Stimulated activated CD8-positive, alpha-beta memory T cell treated with anti-CD3 and anti-CD28 coated beads, Interleukin-2, amount 100 ng/mL, for 1 hour (primary cell): Measurements from ENCODE around the gene MAST2.
"Not testable (repeated sequence)": the region's sequence is repeated elsewhere in the genome, so short reads cannot be mapped to it uniquely, and the experiment has no call there.

Experiments
- DNase-seq, 2 donors: peaks; one replicate each; pipeline ENCODE4 v3.0.0-alpha.2; 2020; ENCODE audit warnings: low read depth in 2 of 2

MAST2 gene

DNA sequence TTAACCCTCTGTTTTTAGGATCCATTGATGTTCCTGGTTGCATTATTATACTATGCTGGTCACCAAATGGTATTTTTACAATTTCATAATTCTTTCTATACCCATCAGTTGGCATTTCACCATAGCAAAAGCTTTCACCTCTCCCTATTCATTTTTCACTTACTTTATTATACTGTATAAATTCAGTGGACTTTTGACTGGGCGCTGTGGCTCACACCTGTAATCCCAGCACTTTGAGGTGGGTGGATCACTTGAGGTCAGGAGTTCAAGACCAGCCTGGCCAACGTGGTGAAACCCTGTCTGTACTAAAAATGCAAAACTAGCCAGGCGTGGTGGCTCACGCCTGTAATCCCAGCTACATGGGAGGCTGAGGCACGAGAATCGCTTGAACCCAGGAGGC, 128.8 kb downstream of the MAST2 start:
- DNase-seq, result not testable (repeated sequence)

DNA sequence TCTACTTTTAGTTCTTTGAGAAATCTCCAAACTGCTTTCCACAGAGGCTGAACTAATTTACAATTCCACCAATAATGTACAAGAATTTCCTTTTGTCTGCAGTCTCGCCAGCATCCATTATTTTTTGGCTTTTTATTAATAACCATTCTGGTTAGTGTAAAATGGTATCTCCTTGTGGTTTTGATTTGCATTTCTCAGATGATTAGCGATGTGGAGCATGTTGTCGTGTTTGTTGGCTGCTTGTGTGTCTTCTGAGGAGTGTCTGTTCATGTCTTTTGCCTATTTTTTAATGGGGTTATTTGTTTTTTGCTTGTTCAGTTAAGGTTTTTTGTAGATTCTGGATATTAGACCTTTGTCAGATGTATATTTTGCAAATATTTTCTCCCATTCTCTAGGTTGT, 131.5 kb downstream of the MAST2 start:
- no peak for DNase-seq

DNA sequence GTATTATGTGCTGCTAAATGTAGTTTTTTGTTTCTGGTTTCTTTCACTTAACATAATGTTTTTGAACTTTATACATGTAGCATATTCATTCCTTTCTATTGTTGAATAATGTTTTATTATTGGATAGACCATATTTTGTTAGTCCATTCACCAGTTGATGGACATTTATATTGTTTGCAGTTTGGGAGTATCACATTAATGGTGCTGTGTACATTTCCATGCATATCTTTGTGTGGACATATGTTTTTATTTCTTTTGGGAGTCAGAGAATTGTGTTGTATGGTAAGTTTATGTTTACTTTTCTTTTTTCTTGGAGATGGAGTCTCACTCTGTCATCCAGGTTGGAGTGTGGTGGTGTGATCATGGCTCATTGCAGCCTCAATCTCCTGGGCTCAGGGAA, 134.6 kb downstream of the MAST2 start:
- no peak for DNase-seq

DNA sequence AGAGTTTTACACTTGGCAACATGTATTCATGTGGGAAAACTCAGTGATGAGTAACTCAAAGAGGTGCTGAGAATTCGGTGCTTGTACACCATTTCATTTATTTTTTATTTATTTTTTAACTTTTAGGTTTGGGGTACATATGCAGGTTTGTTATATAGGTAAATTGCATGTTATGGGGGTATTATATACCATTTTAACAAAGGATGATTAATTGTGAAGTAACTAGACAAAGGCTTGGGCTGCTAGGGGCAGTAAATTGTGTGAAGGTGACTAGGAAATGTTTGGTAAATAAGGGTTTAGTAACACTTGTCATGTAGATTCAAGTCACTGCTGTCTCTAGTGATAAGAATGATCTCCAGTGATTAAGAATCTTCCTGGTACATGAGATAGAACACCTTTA, 139.0 kb downstream of the MAST2 start:
- no peak for DNase-seq

DNA sequence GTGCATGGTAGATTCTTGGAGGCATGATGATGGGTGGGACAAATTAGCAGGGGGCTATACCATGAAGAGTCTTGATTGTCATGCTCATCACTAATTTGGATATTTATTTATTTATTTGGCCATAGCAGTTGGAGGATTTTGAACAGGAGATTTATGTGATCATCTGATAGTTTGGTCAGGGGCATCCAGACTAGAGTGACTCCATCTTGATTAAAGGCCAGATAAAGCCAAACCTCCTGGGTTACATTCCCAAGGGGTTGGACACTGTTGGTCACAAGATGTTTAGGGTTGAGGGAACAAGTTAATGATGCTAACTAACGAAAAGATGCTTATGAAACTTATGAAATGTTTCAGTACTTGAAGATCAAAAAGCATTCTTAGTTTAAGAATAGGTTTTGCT, 139.8 kb downstream of the MAST2 start:
- DNase-seq, result no peak

DNA sequence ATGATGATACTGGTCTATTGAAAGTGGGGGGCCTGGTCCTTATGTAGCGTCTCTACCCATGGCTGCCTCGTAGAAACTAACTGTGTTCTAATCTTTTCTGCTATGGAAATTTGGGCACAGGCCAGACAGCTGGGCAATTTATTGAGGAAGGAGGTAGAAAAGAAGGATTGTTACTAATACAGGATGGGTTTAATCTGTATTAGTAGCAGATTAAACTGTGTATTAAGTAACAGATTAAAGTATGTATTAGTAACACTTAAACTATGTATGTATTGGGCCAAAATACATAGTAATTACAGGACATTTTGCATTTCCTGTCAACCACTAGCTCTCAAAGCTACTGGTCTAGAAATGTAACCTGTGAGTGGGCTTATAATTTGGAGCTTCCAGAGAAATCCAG, 142.0 kb downstream of the MAST2 start:
- DNase-seq, result no peak

DNA sequence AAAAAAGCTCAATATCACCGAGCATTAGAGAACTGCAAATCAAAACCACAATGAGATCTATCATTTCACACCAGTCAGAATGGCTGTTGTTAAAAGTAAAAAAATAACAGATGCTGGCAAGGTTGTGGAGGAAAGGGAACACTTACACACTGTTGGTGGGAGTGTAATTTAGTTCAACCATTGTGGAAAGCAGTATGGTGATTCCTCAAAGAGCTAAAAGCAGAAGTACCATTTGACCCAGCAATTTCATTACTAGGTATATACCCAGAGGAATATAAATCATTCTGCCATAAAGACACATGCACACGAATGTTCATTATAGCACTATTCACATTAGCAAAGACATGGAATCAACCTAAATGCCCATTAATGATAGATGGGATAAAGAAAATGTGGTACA, 146.1 kb downstream of the MAST2 start:
- DNase-seq, result not testable (repeated sequence)

DNA sequence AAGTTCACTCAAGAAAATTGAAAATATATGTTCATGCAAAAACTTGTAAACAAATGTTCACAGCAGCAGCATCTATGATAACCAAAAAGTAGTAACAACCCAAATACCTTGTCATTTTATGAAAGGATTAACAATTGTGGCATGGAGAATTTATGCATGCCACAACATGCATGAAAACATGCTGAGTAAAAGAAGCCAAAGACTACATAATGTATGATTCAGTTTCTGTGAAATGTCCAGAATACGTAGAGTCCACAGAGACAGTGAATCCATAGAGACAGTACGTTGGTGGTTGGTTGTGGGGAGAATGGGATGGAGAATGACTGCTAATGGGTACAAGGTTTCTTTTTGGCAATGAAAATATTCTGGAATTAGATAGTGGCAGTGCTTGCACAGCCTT, 148.7 kb downstream of the MAST2 start:
- DNase-seq, result no peak

DNA sequence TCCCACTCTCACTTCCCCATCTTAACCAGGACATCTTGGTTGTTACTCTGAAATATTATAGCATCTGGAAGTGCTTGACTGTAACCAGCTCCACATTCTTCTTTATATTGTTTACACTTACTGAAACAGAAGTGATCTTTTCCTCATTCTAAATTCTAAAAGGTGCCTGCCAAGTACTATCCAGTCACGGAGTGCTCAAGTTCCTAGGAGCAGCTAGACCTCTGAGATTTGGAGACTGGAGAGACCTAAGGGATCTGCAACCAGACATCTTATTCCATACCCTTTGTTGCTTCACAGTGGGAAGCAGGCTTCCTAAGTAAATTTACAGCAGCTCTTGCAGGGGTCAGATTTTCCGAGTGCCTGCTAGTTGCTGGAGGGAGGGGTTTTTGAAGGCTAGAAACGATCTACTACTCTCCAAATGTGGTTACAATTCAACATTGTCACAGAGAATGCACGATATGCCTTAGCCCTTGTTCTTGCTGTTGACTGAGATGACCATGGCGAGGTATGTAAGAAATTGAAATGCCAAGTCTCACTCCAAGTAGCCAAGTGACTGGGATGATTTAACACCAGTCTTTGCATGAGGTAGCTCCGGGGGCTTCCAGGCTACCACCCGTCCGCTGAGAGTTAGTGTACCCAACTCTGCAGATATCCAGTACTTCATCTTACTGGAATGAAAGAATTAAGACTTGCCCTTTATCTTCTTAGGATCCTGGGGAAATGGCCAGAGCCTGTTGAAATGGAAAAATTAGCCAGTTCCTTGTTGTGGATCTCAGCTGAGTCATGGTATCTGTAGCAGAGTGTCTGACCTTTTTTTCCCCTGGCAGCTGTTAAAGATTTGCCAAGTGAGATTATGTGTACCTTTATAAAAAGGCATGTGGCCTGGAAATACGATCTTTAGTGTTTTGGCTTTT, 150.8 kb downstream of the MAST2 start:
- DNase-seq, result no peak

DNA sequence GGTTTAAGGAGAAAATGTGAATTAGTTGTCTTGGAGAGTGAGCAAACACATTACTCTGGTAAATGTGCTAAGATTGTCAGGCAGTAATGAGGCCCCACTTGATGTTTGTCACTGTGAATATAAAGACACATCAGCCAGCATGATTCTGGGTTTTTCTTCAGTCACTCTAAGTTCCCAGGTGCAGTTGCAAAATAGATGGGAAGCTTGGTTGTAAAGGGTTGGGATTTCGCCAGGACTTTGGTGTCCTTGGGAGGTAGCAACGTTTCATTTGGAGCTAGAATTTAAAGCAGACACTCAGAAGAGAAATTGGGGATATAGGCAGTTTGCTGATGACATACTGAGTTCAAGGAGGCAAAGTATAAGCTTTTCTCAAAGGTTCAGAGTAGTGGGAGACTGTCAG, 154.3 kb downstream of the MAST2 start:
- no peak for DNase-seq

DNA sequence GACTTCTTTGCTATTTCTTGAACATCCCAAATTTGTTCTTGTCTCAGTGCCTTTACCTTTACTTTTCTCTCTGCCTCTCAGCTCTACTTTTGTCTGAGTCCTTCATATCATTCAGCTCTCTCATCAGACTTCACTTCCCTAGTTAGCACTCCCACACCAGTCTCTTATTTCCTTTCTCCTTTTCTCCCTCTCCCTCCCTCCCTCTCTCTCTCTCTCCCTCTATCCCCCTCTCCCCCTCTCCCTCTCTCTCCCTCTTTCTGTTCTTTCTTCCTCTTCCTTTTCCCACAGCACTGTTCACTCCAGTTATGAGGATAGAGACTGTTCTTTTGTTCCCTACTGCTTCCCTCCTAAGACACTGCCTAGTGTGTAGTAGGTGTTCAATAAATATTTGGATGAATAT, 154.9 kb downstream of the MAST2 start:
- DNase-seq, result no peak

DNA sequence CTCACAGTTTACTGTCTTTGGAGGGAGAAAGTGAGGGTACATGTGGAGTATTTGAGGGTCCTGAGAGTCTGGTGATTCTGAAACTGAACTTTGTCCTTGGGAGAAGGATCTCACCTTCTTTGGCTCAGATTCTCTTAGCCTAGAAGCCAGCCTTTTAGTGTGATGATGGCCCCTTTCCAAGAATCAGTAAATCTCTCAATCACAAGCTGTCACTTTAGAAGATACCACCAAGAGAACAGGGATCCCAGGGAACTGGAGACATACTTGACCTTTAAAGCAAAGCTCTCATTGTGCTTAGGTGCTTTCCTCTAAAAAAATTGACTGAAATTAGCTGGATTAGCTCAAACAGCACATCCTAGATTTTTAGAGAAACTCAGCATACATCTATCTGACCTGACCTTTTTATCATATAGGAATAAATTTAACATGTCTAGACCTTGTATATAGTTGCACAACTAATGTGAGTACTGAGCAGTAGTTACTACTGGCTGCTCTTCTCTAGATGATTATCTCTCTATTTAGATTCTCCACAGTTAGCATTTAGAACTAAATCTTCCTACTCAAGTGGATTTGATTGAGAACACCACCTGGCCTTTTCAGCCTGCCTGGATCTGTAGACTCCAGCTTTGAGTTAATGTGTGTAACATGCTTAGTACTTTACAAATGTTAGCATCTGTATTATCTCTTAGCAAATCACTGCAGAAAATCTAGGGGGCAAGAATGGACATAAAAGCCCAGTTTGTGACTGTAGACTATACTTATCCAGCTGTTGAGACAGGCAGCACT, 157.7 kb downstream of the MAST2 start:
- no peak for DNase-seq

DNA sequence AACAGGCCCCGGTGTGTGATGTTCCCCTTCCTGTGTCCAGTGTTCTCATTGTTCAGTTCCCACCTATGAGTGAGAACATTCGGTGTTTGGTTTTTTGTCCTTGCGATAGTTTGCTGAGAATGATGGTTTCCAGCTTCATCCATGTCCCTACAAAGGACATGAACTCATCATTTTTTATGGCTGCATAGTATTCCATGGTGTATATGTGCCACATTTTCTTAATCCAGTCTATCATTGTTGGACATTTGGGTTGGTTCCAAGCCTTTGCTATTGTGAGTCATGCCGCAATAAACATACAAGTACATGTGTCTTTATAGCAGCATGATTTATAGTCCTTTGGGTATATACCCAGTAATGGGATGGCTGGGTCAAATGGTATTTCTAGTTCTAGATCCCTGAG, 158.5 kb downstream of the MAST2 start:
- not testable (repeated sequence) for DNase-seq

DNA sequence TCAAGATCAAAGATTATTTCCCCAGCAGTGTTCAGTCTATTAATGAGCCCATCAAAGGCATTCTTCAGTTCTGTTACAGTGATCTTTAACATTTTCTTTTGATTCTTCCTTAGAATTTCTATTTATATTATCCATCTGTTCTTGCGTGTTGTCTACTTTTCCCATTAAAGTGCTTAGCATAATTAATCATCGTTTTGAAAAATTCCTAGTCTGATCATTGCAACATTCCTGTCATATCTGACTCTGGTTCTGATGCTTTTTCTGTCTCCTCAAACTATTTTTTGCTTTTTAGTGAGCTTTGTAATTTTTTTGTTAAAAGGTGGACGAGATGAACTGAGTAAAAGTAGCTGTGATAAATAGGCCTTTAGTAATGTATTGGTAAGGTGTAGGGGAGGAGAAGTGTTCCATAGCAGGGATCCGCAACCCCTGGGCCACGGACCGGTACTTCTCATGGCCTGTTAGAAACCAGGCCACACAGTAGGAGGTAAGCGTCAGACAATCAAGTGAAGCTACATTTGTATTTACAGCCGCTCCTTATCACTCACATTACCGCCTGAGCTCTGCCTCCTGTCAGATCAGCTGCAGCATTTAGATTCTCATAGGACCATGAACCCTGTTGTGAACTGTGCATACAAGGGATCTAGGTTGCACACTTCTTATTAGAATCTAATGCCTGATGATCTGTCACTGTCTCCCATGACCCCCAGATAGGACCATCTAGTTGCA, 165.7 kb downstream of the MAST2 start:
- no peak for DNase-seq

DNA sequence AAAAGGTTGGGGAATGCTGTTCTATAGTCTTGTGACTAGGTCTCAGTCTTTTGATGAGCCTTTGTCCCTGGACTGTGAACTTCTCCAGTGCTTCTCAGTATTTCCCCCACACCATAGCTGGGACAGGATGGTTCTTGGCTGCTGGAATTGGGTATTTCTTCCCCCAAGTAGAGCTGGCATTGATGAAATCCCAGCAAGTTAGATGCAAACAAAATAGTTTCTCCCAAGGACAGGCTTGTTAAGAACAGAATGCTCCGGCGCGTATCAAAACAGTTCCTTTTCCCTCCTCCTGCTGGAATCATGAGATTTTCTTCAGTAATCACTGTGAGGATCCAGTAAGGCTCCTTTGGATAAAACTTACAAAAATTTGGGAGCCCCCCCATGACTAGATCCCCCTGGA, 166.5 kb downstream of the MAST2 start:
- DNase-seq, result no peak

DNA sequence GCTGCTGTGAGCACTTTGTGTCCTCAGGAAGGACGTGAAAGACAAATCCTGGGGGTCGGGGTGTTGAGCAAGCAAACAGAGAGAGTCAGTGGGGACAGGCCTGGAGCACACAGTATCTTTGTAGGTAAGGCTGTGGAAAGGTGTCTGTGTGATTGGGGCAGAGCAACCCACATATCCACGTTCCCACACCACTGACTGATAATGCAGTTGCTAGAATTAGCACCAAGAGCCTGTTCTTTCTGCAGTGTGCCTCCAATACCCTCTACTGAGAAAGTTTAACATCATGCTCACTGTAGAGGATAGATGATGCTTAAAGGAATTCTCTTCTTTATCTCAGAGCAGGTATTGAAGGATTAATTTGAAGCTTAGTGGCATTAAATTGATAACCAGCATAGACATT, 167.9 kb downstream of the MAST2 start:
- no peak for DNase-seq

DNA sequence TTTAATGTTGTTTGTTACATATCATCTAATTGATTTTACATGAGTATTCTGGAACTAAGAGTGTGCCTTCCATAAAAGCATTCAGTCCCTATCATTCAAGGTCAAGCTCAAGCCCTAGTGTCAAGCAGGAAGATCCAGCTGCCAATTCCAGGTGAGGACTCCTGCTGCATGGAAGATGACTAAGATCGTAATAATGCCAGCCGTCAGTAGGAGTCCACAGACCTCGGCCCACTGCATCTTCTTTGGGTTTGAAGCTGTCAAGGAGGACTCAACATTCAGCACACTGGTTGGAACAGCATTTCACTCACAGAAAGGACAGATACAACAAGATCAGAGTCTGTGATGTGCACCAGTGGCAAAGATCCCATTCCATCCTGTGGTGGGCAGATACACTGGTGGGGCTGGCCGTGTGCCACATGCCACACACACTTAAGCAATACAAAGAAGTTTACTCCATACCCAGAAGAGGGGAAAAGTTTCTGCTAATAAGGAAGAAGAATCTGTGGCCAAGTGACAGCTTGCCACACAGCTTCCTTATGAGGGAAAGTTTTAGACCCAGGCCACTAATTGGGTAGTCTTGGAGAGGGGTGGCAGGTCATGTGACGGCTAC, 168.6 kb downstream of the MAST2 start:
- DNase-seq, result no peak

DNA sequence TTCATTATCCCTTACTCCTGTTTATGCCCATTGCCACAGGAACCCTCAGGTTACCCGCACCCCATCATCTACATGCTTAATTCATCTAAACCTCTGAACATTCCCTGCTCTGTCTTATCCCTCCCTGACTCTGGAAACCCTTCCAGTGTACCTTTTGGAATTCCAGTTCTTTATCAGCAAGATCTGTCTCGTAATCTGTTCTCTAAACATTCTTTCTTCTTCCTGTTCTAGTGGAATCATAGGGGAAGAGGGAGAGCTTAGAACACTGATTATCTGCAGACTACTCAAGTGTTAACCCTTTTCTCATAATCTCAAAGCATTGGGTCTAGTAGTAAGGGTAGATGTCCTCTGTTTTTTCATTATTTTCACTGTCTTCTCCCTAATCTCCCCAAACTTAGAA, 169.2 kb downstream of the MAST2 start:
- DNase-seq, result no peak

DNA sequence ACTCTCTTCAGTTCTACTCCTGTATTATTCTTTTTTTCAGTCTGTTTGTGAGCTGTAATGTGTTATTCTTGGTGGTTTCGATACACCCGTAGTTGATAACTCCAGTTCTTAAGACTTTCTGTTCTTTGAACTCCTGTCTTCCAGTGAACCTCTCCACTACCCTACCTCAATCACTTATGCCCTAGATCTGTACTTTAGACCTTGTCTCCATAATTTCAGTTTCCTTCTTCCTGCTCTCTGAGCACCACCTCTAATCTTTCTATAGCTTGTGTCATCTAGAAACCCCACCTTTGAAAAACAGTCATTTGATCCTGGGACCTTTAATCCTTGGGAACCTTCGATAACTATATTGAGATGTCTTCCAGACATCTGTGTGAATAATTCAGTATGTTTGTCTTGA, 169.7 kb downstream of the MAST2 start:
- no peak for DNase-seq

DNA sequence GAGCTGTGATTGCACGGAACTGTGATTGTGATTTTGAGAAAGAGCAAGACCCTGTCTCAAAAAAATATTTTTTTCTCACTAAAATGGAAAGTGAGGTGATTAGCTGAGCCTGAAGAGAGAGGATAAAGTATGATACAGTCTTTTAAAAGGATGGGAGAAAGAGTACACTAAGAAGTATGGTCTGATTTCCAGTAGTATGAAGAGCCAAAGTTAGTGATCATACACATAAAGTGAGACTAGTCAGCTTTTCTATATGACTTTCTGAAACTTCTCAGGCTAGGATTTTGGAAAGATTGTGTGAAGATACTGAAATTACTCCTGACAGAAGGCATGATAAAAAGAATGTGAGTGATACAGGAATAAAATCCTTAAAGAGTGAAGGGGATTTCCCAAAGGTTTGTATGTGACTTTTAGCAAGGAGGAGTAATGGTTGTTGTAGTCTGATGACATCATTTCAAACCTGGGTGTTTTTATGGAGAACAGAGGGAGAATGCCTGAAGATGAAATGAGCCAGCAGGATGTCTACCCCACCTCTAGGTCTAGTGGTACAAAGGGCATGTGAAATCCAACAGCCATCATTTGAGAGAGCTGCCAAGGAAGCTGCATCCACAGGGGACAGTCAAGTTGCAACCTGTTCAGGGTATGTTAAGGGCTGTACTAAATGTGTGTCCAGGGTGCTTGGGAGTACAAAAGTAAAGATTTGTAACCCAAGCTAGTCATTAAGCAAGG, 171.3 kb downstream of the MAST2 start:
- no peak for DNase-seq

DNA sequence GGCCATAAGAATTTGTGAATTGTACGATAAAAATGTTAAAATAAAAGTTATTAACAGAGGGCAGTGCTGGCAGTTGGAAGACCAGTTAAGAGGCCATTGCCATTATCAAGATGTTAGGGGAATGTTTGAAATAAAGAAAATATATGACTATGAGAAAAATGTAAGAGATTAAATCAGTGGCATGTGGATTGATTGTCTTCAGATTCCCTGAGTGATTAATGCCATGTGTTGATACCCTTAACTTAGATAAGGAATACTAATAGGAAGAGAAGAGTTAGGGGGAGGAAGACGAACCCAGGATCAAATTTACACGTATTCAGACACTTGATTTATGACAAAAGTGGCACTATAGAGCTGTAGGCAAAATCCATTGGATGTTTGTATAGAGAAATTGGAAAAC, 173.2 kb downstream of the MAST2 start:
- DNase-seq, result no peak
